DOHH2 (cell line): Measurements from ENCODE around the gene HLA-DMA.

ENCODE experiments used
- H3F3A ChIP-seq: fragments of 200-600 bp; sonication (generic), shearing (Covaris generic); 2 replicates; pipeline ENCODE4 v1.6.0; 2016; ENCODE audit warnings: antibody characterized with exemption, mild to moderate bottlenecking; ENCODE audit not compliant: control insufficient read depth, insufficient read depth
- H3K27ac ChIP-seq: fragments of 200-600 bp; sonication (generic); 2 replicates; pipeline ENCODE4 v1.5.1; 2014; ENCODE audit warnings: low read depth, mild to moderate bottlenecking, low read length, moderate library complexity
- H3K27me3 ChIP-seq: fragments of 200-600 bp; sonication (generic); 2 replicates; pipeline ENCODE4 v1.6.1; 2014; ENCODE audit warnings: mild to moderate bottlenecking, low read length, mixed read lengths; ENCODE audit not compliant: control insufficient read depth
- H3K36me3 ChIP-seq: fragments of 200-600 bp; sonication (generic); 2 replicates; pipeline ENCODE4 v1.6.1; 2014; ENCODE audit warnings: mild to moderate bottlenecking, low read length, moderate library complexity, mixed read lengths; ENCODE audit not compliant: control insufficient read depth
- H3K4me1 ChIP-seq: fragments of 200-600 bp; sonication (generic); 2 replicates; pipeline ENCODE4 v1.6.1; 2014; ENCODE audit warnings: mild to moderate bottlenecking, low read length, mixed read lengths; ENCODE audit not compliant: control insufficient read depth
- H3K4me2 ChIP-seq: fragments of 200-600 bp; sonication (generic); 2 replicates; pipeline ENCODE4 v1.6.0; 2014; ENCODE audit warnings: mild to moderate bottlenecking, low read length, moderate library complexity
- H3K4me3 ChIP-seq: fragments of 200-600 bp; sonication (generic); 2 replicates; pipeline ENCODE4 v1.5.1; 2014; ENCODE audit warnings: mild to moderate bottlenecking, low read length, mixed read lengths
- H3K79me2 ChIP-seq: fragments of 200-600 bp; sonication (generic); 2 replicates; pipeline ENCODE4 v1.6.1; 2014; ENCODE audit warnings: mild to moderate bottlenecking, low read length, mixed read lengths; ENCODE audit not compliant: control insufficient read depth
- H3K9me2 ChIP-seq: fragments of 200-600 bp; sonication (generic); replicated peaks from 2 replicates; pipeline ENCODE4 v1.6.1; 2014; ENCODE audit warnings: mild to moderate bottlenecking, low read length, mixed read lengths; ENCODE audit not compliant: control insufficient read depth
- H3K9me3 ChIP-seq: fragments of 200-600 bp; sonication (generic); 2 replicates; pipeline ENCODE4 v1.6.1; 2014; ENCODE audit warnings: antibody characterized with exemption, low read length, mixed read lengths; ENCODE audit not compliant: control insufficient read depth, insufficient read depth
- H4K20me1 ChIP-seq: fragments of 200-600 bp; sonication (generic); 2 replicates; pipeline ENCODE4 v1.6.0; 2014; ENCODE audit warnings: low read depth, mild to moderate bottlenecking, antibody characterized with exemption, low read length, moderate library complexity; ENCODE audit not compliant: control insufficient read depth, insufficient read depth
- EZH2phosphoT487 ChIP-seq: fragments of 200-600 bp; sonication (generic); IDR thresholded peaks from 2 replicates; pipeline ENCODE4 v1.6.1; 2017; ENCODE audit warnings: borderline replicate concordance, mild to moderate bottlenecking, antibody characterized with exemption, low read length, moderate library complexity, mixed read lengths
- TF ChIP-seq, protein P1 (sequence below): fragments of 200-600 bp; sonication (generic); IDR thresholded peaks from one replicate; pipeline ENCODE4 v1.5.1; 2014; ENCODE audit warnings: antibody characterized with exemption, mild to moderate bottlenecking, low read depth, low read length; ENCODE audit not compliant: poor library complexity, severe bottlenecking

HLA-DMA gene

GRCh38 chr6:32968093-32968866 is 15.4 kb upstream of the HLA-DMA start, which contains the start of gene BRD2:
BRD2 (plus strand) TSS chr6:32968594; CDS start chr6:32972899, 4,305 bp downstream.
- TF ChIP-seq, protein P1, sequence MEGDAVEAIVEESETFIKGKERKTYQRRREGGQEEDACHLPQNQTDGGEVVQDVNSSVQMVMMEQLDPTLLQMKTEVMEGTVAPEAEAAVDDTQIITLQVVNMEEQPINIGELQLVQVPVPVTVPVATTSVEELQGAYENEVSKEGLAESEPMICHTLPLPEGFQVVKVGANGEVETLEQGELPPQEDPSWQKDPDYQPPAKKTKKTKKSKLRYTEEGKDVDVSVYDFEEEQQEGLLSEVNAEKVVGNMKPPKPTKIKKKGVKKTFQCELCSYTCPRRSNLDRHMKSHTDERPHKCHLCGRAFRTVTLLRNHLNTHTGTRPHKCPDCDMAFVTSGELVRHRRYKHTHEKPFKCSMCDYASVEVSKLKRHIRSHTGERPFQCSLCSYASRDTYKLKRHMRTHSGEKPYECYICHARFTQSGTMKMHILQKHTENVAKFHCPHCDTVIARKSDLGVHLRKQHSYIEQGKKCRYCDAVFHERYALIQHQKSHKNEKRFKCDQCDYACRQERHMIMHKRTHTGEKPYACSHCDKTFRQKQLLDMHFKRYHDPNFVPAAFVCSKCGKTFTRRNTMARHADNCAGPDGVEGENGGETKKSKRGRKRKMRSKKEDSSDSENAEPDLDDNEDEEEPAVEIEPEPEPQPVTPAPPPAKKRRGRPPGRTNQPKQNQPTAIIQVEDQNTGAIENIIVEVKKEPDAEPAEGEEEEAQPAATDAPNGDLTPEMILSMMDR: no peak
- no peak for TF ChIP-seq EZH2phosphoT487
- no peaks in the 10 kb centered on the region for H3K9me2 ChIP-seq

DNA sequence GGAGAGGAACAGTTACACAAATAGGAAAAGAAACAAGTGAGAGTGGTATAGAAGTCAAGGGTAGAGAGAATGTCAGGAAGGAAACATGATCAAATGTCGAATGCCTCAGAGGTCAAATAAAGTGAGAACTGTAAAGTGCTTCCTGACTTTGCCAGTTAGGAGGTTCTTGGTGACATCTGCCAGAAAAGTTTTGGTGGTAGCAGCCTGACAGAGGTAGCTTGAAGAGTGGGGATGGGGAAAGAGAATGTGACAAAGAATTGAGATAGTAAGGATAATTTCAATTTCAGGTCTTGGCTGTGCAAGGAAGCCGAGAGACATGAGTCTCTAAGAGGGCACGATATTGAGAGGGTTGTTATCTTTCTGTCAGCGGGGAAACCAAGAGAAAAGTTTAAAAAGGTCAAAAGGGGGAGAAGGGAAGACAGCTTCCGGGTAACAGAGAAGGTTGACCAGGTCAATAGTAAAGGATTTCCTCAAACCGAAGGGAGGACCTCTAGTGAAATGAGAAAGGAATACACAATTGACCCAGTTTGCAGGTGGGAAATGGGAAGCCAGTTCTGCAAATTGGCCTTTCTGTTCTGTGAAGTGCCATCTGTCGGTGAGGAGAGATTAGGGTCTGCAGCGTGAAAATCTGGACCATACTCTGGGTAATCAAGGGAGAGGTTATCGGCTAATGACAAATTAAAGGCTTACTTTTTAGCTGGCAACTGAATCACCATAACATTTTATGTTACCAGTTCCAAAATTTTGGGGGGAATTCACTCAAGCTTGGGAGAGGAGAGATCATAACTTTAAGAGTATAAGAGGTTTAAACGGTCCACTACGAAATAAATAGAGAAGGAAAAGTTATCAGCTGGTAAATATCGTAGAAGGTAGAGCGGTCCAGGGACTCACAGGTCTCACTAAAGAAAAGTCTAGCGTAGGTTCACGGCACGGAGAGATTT is 14.5 kb upstream of the HLA-DMA start:
- Histone ChIP-seq H4K20me1 (peaks cover 2% of the 10 kb centered on the region; the same call in 1 of the 2 replicates), H3K9me2 (no peaks in the 10 kb centered on the region), H3K79me2 (peaks cover 69% of the 10 kb centered on the region), H3K4me3 (peak overlapping the region; percentile 90), H3F3A (peaks cover 50% of the 10 kb centered on the region), H3K27me3 (no peaks in the 10 kb centered on the region), H3K36me3 (peaks cover 41% of the 10 kb centered on the region), H3K9me3 (no peaks in the 10 kb centered on the region), H3K27ac (peak overlapping the region; percentile 96), H3K4me2 (peak overlapping the region; percentile 91), H3K4me1 (peaks cover 56% of the 10 kb centered on the region)
- TF ChIP-seq, protein P1: peak; percentile 82
- no peak for TF ChIP-seq EZH2phosphoT487

More at GRCh38 chr6:32968093-32968866, 15.4 kb upstream of the HLA-DMA start, which contains the start of gene BRD2:
- no peaks in the 10 kb centered on the region for H3K27me3 ChIP-seq
- peaks cover 47% of the 10 kb centered on the region for H3K4me1 ChIP-seq
- H3K27ac ChIP-seq: peak within 1 kb of the TSS; percentile 96
- H3K4me3 ChIP-seq: peak within 1 kb of the TSS; percentile 90
- H4K20me1 ChIP-seq: peaks cover 11% of the 10 kb centered on the region
- H3K36me3 ChIP-seq: peaks cover 50% of the 10 kb centered on the region
- H3F3A ChIP-seq: peaks cover 50% of the 10 kb centered on the region
- peaks cover 72% of the 10 kb centered on the region for H3K79me2 ChIP-seq
- H3K4me2 ChIP-seq: peak within 1 kb of the TSS; percentile 91
- no peaks in the 10 kb centered on the region for H3K9me3 ChIP-seq

DNA sequence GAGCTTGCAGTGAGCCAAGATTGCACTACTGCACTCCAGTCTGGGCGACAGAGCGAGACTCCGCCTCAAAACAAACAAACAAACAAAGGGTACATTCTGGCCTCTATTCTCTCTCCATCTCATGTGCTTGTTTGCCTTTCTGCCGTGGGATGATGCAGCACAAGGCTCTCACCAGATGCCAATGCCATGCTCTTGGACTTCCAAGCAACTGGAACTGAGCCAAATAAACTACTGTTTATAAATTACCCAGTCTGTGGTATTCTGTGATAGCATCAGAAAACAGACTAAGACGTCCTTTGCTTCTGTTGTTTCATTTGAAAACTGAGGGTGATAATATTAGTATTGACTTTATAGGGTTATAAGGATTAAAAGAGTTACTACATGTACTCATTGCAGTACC is 11.9 kb upstream of the HLA-DMA start:
- Histone ChIP-seq H3F3A (peaks cover 41% of the 10 kb centered on the region), H3K27me3 (no peaks in the 10 kb centered on the region), H3K9me3 (peaks cover 3% of the 10 kb centered on the region; the same call in 1 of the 2 replicates), H3K4me2 (0 out of 2 replicates have a peak overlapping the region, but pooled peaks have one; percentile 2), H3K4me3 (no peak overlapping the region), H3K27ac (no peak overlapping the region; the same call in 1 of the 2 replicates), H3K79me2 (peaks cover 65% of the 10 kb centered on the region), H3K36me3 (peaks cover 24% of the 10 kb centered on the region), H4K20me1 (no peaks in the 10 kb centered on the region), H3K4me1 (peaks cover 67% of the 10 kb centered on the region), H3K9me2 (no peaks in the 10 kb centered on the region)
- TF ChIP-seq, protein P1: no peak
- TF ChIP-seq EZH2phosphoT487: no peak
